HUDEP-2 (cell line): Measurements from ENCODE around the gene SHQ1.
A peak's percentile ranks its signal among the peaks of the same experiment; 100 is the strongest.
"Not testable (repeated sequence)": the region's sequence is repeated elsewhere in the genome, so short reads cannot be mapped to it uniquely, and the experiment has no call there.

Experiments
- DNase-seq, 76 experiments: peaks; one replicate each; lab custom pipeline; 2025; ENCODE audit not compliant: unreplicated experiment in 76 of 76; lab: John Stamatoyannopoulos, UW

Gene SHQ1

GRCh38 chr3:72724070-72724469 is 124.2 kb downstream of the SHQ1 start:
- DNase-seq, result no peak

- no peak for DNase-seq
These were observed 125.1 kb downstream of the SHQ1 start for GRCh38 chr3:72722930-72723726.

- no peak for DNase-seq
These were observed 126.4 kb downstream of the SHQ1 start for GRCh38 chr3:72721683-72722381.

GRCh38 chr3:72720566-72720965 is 127.7 kb downstream of the SHQ1 start:
- DNase-seq, result no peak

GRCh38 chr3:72719137-72719536 is 129.1 kb downstream of the SHQ1 start:
- no peak for DNase-seq

GRCh38 chr3:72714135-72714534 is 134.1 kb downstream of the SHQ1 start:
- DNase-seq, result not testable (repeated sequence)

- not testable (repeated sequence) for DNase-seq
These were observed 137.8 kb downstream of the SHQ1 start for GRCh38 chr3:72710471-72710870.

- no peak for DNase-seq
These were observed 139.8 kb downstream of the SHQ1 start for GRCh38 chr3:72708441-72708840.

- DNase-seq, result no peak
These were observed 145.2 kb downstream of the SHQ1 start for GRCh38 chr3:72702997-72703396.

GRCh38 chr3:72702390-72702789 is 145.9 kb downstream of the SHQ1 start:
- DNase-seq, result peak in 75 of 76 experiments; percentile 18 to 93 (median 77)

GRCh38 chr3:72700106-72700505 is 148.1 kb downstream of the SHQ1 start:
- DNase-seq, result no peak

GRCh38 chr3:72699631-72700030 is 148.6 kb downstream of the SHQ1 start:
- DNase-seq, result no peak
